GM18505 (cell line): ENCODE results near the gene NBL1.

ENCODE experiments used
- ATAC-seq: cut with Tn5 transposase; IDR thresholded peaks from one replicate; pipeline ENCODE4 v1.9.1; 2021; ENCODE audit not compliant: unreplicated experiment
- POLR2A ChIP-seq: IDR thresholded peaks from 4 replicates; pipeline ENCODE4 v1.6.1; 2011; ENCODE audit warnings: borderline replicate concordance; ENCODE audit not compliant: insufficient read depth, insufficient read length; ENCODE audit errors: extremely low read depth

NBL1 gene

DNA sequence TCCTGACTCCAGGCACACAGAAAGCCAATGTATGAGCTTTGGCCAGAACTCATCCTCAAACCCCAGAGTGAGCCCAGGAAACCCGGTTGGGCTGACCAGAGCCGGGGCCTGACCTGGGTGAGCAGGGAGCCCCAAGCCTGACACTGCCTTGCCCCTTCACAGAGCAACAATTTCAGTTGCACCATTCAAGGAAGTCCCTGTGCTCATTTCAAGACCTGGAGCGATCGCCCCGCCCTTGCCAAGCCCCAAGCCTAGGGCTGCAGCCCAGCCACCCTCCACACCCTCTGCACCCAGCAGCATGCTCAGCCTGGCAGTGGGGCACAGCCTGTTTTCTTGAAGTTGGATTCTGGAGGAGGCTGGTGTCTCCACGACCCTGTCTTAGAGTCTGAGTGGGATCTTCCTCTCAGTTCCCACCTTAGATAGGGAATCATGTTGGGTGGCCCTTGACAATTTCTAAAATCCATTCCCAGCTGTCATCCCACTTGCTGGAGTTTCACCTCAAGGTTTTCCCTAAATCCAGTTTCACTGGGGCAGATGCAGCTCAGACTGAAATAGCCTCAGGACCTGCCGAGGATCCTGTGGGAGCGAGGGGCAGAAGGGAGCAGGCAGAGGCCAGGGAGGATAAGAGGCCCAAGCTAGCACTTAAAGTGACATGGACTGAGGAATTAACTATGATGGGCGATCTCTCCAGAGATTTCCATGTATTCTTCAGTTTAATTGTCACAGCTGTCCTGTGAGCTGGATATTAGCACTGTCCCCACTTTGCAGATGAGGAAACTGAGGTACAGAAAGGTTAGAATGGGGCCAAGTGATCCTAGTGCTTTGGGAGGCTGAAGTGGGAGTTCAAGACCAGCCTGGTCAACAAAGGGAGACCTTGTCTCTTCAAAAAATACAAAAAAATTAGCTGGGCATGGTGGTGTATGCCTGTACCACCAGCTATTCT, 2.5 kb downstream of the NBL1 start:
- ATAC-seq = no peak

DNA sequence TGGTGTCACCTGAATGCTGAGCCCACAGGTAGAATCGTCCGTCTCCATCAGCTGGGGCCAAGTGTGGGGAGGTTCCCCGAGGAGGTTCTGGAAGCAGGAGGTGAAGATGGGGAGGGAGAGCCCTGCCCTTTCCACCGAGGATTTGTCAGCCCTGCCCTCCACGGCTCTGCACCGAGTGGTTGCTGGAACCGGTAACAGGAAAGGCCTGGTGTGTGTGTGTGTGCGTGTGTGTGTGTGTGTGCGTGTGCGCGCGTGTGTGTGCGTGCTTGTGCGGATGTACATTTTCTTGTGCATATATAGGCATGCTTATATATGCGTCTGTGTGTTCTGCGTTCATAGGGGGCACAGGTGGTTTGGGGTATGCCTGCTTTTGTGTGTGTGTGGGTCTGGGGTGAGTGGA, 3.5 kb downstream of the NBL1 start:
- TF ChIP-seq POLR2A = no peak
- no peak for ATAC-seq

More for the DNA sequence above, 2.5 kb downstream of the NBL1 start:
- TF ChIP-seq POLR2A = no peak

DNA sequence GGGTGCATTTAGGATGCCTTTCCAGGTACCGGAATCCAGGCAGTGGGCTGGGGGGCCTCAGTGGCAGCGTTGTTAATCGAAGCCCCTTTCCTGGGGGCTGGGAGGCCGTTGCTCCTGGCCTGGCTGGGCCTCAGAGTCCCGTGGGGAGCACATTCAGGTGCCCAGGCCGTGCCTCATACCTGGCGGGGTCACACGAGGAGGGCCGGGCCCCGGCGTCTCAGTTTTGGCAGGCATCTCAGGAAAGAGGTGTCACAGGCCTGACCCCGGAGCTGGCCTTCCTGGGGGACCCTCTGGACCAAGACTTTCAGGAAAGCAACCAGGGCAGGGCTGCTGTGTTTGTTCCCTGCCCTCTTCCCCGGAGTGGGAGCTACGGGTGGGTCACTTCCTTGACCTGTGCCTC, 4.1 kb downstream of the NBL1 start:
- TF ChIP-seq POLR2A = no peak
- ATAC-seq = no peak

GRCh38 chr1:19648689-19649088, 4.6 kb downstream of the NBL1 start:
- no peak for ATAC-seq
- no peak for TF ChIP-seq POLR2A

DNA sequence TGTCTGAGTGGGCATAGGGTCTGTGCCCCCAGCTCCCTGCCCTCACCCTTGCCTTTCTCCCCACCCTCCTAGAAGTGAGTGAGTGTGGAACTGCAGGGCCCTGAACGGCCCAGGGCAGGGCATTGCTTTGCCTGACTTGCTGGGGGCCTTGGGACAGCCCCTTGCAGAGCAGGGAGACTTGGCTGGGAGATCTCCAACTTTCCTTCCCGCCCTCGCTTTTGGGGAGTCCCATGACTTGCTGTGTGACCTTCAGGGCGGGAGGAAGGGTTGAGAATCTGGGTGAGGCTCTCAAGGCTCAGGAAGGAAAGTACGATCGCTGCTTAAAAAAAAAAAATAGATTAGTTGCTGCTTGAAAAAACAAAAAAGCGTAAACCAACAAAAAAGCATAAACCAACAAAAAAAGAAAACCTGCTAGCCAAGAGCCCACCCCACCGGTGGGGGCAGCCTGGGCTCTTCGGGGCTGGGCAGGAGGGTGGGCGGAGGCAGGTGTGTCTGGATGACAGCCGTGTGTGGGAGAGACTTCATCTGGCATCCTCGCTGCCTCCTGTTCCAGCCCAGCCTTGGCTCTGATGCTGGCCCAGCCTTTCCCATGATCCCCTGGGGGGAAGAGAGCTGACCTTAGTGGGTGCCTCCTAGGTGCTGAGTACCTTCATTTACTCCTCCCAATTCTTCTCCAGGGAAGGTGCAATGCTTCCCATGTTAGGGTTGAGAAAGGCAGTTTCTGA, 6.5 kb downstream of the NBL1 start:
- no peak for TF ChIP-seq POLR2A
- ATAC-seq = no peak

DNA sequence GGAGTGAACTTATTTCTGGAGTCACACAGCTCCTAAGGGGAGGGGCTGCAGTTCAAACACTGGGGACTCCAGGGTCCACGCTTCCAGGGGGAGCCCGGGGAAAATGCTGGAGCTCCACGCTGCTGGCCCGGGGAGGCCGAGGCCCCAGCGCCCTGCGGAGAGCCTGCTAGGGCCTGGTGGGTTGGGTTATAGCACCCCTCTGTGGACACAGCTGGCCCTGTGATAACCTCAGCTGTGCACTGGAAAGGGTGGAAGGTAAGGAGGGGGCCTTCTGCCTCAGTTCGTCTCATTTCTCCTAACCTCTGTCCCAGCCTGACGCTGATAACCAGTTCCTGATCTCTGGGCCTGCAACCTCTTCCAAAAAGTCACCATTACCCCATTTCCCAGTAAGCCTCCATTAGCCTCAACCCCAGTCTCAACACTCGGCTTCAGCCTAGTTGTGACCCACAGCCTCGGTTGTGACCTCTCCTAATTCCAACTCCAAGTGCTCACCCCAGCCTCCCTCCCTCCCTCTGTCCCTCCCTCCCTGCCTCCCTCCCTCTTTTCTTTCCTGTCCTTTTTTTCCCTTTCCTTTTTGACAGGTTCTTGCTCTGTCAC, 7.1 kb downstream of the NBL1 start:
- no peak for TF ChIP-seq POLR2A

DNA sequence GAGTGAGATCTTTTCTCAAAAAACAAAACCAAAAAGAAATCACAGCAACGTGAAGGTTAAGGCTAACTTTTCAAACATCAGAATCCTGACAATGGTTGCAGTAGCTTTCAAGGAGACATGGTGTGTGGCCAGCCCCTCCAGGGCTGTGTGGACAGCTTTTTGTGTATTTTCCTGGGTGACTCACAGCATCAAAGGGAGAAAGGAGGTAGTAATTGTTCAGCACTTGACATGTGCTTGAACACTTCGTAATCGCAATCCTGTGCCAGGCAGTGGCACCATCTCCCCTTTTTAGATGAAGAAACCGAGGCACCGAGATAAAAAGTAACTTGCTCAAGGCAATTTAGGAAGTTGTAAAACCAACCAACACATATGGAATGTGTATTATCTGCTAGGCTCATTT, 10.3 kb downstream of the NBL1 start:
- no peak for TF ChIP-seq POLR2A
- ATAC-seq = no peak

More for the DNA sequence above, 7.1 kb downstream of the NBL1 start:
- no peak for ATAC-seq

DNA sequence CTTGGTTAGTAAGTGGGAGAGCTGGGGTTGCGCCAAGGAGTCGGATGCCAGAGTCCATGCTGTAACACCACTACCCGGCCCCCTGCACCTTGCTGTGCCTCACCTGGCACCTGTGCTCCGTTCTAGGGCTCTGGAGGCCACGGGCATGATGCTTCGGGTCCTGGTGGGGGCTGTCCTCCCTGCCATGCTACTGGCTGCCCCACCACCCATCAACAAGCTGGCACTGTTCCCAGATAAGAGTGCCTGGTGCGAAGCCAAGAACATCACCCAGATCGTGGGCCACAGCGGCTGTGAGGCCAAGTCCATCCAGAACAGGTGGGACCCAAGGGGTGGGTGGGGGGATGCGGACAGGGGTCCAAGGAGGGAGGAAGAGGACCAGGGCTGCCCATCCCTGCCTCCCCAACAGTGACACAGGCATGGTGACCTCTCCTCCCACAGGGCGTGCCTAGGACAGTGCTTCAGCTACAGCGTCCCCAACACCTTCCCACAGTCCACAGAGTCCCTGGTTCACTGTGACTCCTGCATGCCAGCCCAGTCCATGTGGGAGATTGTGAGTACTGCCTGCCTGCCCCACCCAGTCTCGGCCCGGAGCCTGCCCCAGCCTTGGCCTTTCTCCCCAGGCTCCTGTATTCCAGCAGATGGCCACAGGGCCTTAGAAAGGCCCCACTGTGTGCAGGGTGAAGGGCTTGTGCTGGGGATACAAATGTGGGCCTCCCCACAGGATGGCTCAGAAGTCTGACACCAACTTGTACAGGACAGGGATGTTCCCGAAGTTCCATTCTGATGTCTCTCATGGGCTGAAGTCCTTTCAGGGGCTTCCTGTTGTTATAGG, 11.0 kb downstream of the NBL1 start:
- TF ChIP-seq POLR2A = no peak
- no peak for ATAC-seq

- ATAC-seq = no peak
- TF ChIP-seq POLR2A = no peak
Measured at GRCh38 chr1:19655718-19656080, 11.6 kb downstream of the NBL1 start.

DNA sequence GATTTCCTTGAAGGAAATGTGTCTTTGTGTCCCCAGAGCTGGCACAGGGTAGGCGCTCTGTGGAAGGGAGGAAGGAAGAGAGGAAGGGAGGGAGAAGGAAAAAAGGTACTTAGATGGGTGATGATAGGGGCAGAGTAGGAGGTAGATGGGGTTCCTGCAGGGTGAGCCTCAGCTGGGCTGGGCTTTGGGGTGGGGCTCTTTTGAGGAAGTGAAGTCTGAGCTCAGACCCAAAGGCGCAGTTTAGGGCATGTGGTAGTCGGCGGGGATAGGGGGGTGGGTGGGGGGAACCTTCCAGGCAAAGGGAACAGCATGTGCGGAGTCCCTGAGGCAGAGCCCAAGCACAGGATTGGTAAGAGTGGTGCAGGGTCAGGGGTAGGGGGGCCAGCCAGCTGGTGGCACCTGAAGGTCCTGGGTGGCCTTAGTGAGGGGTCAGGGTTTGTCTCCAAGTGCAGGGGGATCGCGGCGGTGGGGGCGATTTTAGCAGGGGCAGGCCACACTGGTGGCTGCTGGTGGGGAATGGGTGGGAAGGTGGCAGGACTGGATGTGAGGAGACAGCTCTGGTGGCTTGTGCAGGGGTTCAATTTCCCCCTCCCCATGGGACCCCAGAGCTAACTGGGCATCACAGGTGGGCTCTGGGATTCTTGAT, 12.1 kb downstream of the NBL1 start:
- ATAC-seq = no peak
- TF ChIP-seq POLR2A = no peak

- ATAC-seq = no peak
- TF ChIP-seq POLR2A = no peak
Measured at GRCh38 chr1:19656780-19657466, 12.8 kb downstream of the NBL1 start.

DNA sequence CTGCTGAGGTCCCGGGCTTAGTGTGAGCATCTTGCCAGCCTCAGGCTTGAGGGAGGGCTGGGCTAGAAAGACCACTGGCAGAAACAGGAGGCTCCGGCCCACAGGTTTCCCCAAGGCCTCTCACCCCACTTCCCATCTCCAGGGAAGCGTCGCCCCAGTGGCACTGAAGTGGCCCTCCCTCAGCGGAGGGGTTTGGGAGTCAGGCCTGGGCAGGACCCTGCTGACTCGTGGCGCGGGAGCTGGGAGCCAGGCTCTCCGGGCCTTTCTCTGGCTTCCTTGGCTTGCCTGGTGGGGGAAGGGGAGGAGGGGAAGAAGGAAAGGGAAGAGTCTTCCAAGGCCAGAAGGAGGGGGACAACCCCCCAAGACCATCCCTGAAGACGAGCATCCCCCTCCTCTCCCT, 13.4 kb downstream of the NBL1 start:
- no peak for ATAC-seq
- no peak for TF ChIP-seq POLR2A

DNA sequence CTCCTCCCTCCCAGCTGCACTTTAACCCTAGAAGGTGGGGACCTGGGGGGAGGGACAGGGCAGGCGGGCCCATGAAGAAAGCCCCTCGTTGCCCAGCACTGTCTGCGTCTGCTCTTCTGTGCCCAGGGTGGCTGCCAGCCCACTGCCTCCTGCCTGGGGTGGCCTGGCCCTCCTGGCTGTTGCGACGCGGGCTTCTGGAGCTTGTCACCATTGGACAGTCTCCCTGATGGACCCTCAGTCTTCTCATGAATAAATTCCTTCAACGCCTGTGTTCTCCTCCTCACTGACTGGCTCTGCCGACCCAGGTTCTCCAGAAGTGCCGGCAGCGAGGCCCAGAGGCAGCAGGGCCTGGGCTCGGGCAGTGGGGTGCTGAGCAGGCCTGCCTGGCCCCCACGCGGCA, 14.1 kb downstream of the NBL1 start:
- TF ChIP-seq POLR2A = no peak
- ATAC-seq = no peak
